ENCODE results near the gene TESK2.

DNA sequence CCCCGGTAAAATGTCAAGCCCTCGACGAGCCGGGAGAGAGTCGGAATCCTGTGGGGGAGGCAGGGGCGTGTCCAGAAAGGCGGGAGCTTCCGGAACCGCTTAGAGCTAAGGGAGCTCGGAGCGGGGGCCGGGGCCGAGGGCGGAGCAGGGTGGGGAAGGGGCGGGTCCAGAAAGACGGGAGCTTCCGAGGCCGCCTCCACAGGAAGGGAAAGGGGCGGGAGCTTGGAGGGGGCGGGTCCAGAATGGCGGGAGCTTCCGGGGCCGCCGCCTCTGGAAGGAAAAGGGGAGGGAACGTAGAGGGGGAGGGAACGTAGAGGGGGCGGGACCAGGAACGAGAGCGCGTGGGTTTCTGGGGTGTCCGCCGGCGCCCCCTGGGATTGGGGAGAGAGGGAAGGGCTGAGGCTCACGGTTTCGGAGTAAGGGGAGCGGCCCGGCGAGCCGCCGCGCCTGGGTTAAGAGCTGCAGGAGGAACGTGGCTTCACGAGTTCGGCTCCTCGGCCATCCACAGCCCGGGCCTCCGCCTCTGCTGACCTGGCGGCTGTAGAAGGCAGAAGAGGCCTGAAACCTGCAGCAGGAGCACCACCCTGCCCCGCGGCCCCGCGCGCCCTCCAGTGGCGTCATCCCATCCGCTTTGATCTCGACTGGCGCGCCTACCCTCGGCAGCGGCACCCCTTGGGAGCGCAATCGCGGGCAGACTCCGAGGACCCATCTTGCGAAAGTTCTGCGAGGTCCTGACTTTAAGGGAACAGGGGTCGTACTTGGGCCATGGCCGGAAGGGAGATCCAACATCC, 187.2 kb downstream of the TESK2 start:
- TF ChIP-seq, protein P1, sequence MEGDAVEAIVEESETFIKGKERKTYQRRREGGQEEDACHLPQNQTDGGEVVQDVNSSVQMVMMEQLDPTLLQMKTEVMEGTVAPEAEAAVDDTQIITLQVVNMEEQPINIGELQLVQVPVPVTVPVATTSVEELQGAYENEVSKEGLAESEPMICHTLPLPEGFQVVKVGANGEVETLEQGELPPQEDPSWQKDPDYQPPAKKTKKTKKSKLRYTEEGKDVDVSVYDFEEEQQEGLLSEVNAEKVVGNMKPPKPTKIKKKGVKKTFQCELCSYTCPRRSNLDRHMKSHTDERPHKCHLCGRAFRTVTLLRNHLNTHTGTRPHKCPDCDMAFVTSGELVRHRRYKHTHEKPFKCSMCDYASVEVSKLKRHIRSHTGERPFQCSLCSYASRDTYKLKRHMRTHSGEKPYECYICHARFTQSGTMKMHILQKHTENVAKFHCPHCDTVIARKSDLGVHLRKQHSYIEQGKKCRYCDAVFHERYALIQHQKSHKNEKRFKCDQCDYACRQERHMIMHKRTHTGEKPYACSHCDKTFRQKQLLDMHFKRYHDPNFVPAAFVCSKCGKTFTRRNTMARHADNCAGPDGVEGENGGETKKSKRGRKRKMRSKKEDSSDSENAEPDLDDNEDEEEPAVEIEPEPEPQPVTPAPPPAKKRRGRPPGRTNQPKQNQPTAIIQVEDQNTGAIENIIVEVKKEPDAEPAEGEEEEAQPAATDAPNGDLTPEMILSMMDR (IDR thresholded peaks at IDR 0.05), result peak; percentile 74
- no peak for TF ChIP-seq NFIC (IDR thresholded peaks at IDR 0.05; ENCODE audit: borderline replicate concordance)
- no peak for TF ChIP-seq RCOR1 (IDR thresholded peaks at IDR 0.05; ENCODE audit: low read length)
- no peak for TF ChIP-seq MXI1 (IDR thresholded peaks at IDR 0.05; ENCODE audit: low read depth, low read length)
- TF ChIP-seq, protein P2, sequence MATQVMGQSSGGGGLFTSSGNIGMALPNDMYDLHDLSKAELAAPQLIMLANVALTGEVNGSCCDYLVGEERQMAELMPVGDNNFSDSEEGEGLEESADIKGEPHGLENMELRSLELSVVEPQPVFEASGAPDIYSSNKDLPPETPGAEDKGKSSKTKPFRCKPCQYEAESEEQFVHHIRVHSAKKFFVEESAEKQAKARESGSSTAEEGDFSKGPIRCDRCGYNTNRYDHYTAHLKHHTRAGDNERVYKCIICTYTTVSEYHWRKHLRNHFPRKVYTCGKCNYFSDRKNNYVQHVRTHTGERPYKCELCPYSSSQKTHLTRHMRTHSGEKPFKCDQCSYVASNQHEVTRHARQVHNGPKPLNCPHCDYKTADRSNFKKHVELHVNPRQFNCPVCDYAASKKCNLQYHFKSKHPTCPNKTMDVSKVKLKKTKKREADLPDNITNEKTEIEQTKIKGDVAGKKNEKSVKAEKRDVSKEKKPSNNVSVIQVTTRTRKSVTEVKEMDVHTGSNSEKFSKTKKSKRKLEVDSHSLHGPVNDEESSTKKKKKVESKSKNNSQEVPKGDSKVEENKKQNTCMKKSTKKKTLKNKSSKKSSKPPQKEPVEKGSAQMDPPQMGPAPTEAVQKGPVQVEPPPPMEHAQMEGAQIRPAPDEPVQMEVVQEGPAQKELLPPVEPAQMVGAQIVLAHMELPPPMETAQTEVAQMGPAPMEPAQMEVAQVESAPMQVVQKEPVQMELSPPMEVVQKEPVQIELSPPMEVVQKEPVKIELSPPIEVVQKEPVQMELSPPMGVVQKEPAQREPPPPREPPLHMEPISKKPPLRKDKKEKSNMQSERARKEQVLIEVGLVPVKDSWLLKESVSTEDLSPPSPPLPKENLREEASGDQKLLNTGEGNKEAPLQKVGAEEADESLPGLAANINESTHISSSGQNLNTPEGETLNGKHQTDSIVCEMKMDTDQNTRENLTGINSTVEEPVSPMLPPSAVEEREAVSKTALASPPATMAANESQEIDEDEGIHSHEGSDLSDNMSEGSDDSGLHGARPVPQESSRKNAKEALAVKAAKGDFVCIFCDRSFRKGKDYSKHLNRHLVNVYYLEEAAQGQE (IDR thresholded peaks at IDR 0.05; ENCODE audit: low read depth, low read length), result 0 out of 2 replicates have a peak, but pooled peaks have one; percentile 3
